ENCODE measurements around the gene NCAPG2.

NCAPG2 gene

DNA sequence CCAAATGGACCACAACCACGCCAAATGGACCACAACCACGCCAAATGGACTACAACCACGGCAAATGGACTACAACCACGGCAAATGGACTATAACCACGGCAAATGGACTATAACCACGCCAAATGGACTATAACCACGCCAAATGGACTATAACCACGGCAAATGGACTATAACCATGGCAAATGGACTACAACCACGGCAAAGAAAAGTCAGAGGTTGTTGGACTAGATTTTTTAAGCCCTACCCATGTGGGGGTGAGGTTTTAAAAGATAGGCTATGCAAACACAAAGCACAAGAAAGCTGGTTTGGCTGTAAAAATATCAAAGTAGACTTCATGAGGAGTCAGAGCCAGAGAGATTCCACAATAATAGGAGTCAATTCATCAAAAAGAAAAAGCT lies 55.8 kb downstream of the NCAPG2 start:
- TF ChIP-seq, protein P1, sequence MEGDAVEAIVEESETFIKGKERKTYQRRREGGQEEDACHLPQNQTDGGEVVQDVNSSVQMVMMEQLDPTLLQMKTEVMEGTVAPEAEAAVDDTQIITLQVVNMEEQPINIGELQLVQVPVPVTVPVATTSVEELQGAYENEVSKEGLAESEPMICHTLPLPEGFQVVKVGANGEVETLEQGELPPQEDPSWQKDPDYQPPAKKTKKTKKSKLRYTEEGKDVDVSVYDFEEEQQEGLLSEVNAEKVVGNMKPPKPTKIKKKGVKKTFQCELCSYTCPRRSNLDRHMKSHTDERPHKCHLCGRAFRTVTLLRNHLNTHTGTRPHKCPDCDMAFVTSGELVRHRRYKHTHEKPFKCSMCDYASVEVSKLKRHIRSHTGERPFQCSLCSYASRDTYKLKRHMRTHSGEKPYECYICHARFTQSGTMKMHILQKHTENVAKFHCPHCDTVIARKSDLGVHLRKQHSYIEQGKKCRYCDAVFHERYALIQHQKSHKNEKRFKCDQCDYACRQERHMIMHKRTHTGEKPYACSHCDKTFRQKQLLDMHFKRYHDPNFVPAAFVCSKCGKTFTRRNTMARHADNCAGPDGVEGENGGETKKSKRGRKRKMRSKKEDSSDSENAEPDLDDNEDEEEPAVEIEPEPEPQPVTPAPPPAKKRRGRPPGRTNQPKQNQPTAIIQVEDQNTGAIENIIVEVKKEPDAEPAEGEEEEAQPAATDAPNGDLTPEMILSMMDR (IDR thresholded peaks at IDR 0.05; ENCODE audit: poor library complexity, severe bottlenecking), result no peak
- Histone ChIP-seq H3K4me1 (ENCODE audit: insufficient read depth, poor library complexity, severe bottlenecking) (peaks cover 11% of the 10 kb centered on the region), H3K27ac (ENCODE audit: poor library complexity, severe bottlenecking) (peak overlapping the region; percentile 49), H3K9me3 (ENCODE audit: severe bottlenecking) (no peaks in the 10 kb centered on the region), H3K27me3 (ENCODE audit: insufficient read depth, poor library complexity, severe bottlenecking) (no peaks in the 10 kb centered on the region), H3K36me3 (ENCODE audit: low read depth) (peaks cover 77% of the 10 kb centered on the region), H3K4me3 (ENCODE audit: severe bottlenecking) (no peak overlapping the region)
- ATAC-seq (ENCODE audit: low read depth) (no peak), DNase-seq (ENCODE audit: low spot score) (no peak)

DNA sequence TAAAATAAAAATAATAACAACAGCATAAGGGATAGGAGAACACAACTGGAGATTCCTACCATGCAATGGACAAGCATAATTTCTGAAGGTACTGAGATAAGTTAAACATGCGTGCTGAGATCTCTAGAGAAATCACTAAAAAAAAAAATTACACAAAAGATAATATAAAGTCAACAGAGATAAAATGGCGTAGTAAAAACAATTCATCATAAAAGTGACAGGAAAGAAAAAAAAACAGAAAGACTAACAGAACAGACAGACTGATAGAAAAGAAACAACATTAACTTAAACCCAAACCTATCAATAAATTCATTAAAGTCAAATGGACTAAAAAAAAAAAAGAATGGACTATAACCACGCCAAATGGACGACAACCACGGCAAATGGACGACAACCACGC lies 56.4 kb downstream of the NCAPG2 start:
- no peak for DNase-seq (ENCODE audit: low spot score)
- Histone ChIP-seq H3K4me1 (ENCODE audit: insufficient read depth, poor library complexity, severe bottlenecking) (peaks cover 11% of the 10 kb centered on the region), H3K36me3 (ENCODE audit: low read depth) (peaks cover 78% of the 10 kb centered on the region), H3K27me3 (ENCODE audit: insufficient read depth, poor library complexity, severe bottlenecking) (no peaks in the 10 kb centered on the region), H3K4me3 (ENCODE audit: severe bottlenecking) (no peak overlapping the region), H3K9me3 (ENCODE audit: severe bottlenecking) (no peaks in the 10 kb centered on the region), H3K27ac (ENCODE audit: poor library complexity, severe bottlenecking) (no peak overlapping the region)
- no peak for ATAC-seq (ENCODE audit: low read depth)
- TF ChIP-seq, protein P1 (IDR thresholded peaks at IDR 0.05; ENCODE audit: poor library complexity, severe bottlenecking), result no peak

DNA sequence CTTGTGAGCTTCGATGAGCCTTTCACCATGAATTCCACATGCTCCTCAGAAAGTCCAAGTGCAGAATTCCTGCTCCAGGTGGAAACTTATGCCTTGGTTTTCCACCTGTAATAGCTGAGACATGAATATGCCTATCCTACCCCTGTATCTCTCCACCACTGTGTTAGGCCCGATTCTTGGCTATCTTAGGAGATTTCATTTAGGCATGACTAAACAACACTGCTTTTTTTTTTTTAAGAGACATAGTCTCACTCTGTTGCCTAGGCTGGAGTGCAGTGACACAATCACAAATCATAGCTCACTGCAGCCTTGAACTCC lies 57.2 kb downstream of the NCAPG2 start:
- DNase-seq (ENCODE audit: low spot score) (no peak), ATAC-seq (ENCODE audit: low read depth) (no peak)
- TF ChIP-seq, protein P1 (IDR thresholded peaks at IDR 0.05; ENCODE audit: poor library complexity, severe bottlenecking), result peak; percentile 6
- Histone ChIP-seq H3K4me1 (ENCODE audit: insufficient read depth, poor library complexity, severe bottlenecking) (peaks cover 11% of the 10 kb centered on the region), H3K36me3 (ENCODE audit: low read depth) (peaks cover 75% of the 10 kb centered on the region), H3K4me3 (ENCODE audit: severe bottlenecking) (no peak overlapping the region), H3K9me3 (ENCODE audit: severe bottlenecking) (no peaks in the 10 kb centered on the region), H3K27me3 (ENCODE audit: insufficient read depth, poor library complexity, severe bottlenecking) (no peaks in the 10 kb centered on the region), H3K27ac (ENCODE audit: poor library complexity, severe bottlenecking) (no peak overlapping the region)

DNA sequence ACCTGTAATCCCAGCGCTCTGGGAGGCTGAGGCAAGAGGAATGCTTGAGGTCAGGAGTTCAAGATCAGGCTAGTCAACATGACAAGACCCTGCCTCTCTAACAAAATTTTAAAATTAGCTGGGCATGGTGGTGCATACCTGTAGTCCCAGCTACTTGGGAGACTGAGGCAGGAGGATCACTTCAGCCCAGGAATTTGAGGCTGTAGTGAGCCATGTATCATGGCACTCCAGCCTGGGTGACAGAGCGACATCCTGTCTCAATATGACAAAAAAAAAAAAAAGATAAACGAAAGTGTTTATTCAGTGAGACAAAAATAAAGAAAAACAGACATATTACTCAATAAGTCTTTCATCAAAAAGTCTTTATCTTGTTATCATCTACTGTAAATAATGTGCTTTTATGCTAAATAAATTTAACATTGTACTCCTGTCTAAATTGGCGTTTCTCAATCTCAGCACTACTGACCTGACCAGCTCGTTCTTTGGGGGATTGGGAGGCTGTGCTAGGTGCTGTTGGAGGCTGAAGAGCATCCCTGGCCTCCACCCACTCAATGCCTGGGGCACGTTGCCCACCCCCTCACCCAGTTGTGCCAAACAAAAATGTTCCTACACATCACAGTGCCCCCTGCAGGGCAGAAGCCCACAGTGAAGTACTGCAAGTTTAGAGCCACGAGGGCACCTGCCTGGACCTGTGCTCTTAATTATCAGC lies 57.7 kb downstream of the NCAPG2 start:
- TF ChIP-seq, protein P1 (IDR thresholded peaks at IDR 0.05; ENCODE audit: poor library complexity, severe bottlenecking), result peak; percentile 22
- H3K4me1 ChIP-seq (ENCODE audit: insufficient read depth, poor library complexity, severe bottlenecking), result peaks cover 11% of the 10 kb centered on the region
- DNase-seq (ENCODE audit: low spot score) (no peak), ATAC-seq (ENCODE audit: low read depth) (no peak)
- no peak overlapping the region for H3K4me3 ChIP-seq (ENCODE audit: severe bottlenecking)
- H3K27me3 ChIP-seq (ENCODE audit: insufficient read depth, poor library complexity, severe bottlenecking), result no peaks in the 10 kb centered on the region
- no peaks in the 10 kb centered on the region for H3K9me3 ChIP-seq (ENCODE audit: severe bottlenecking)
- H3K27ac ChIP-seq (ENCODE audit: poor library complexity, severe bottlenecking), result no peak overlapping the region
- peaks cover 73% of the 10 kb centered on the region for H3K36me3 ChIP-seq (ENCODE audit: low read depth)

DNA sequence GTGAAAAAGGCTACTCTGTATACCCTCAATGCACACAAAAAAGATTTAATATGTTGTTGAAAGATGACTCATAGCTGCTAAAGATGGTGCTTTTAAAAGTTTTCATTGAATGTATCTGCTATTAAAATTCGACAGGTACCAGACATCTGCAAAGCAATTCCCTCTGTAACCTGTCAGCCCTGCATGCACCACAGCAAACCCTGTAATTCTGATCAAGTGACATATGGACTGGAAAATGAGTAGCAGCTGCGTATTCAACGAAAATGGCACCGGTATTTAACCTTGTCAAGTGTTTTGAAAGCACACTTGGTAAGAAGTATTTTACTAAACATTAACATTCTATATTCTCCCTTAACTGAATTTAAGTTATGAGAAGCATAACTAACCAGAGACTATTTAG lies 58.8 kb downstream of the NCAPG2 start:
- DNase-seq (ENCODE audit: low spot score) (no peak), ATAC-seq (ENCODE audit: low read depth) (no peak)
- peaks cover 78% of the 10 kb centered on the region for H3K36me3 ChIP-seq (ENCODE audit: low read depth)
- no peaks in the 10 kb centered on the region for H3K27me3 ChIP-seq (ENCODE audit: insufficient read depth, poor library complexity, severe bottlenecking)
- peaks cover 11% of the 10 kb centered on the region for H3K4me1 ChIP-seq (ENCODE audit: insufficient read depth, poor library complexity, severe bottlenecking)
- no peak overlapping the region for H3K27ac ChIP-seq (ENCODE audit: poor library complexity, severe bottlenecking)
- H3K4me3 ChIP-seq (ENCODE audit: severe bottlenecking), result no peak overlapping the region
- H3K9me3 ChIP-seq (ENCODE audit: severe bottlenecking), result no peaks in the 10 kb centered on the region
- TF ChIP-seq, protein P1 (IDR thresholded peaks at IDR 0.05; ENCODE audit: poor library complexity, severe bottlenecking), result no peak
